ENCODE results near the gene SAMD15. TPM values are rescaled to one million over a fixed set of nuclear protein-coding genes. Genes with fewer than 3 reads are reported as not detected.

Gene SAMD15
- total and polyA plus RNA-seq, 7 donors, result 0.16 to 0.55 (median 0.31) TPM; not detected in 1

GRCh38 chr14:77344377-77344996 is 32.7 kb upstream of the SAMD15 start:
- Histone ChIP-seq H3K36me3 (peaks cover 0 to 48% (median 13%) of the 10 kb centered on the region in 4 donors), H3K27ac (no peak overlapping the region), H3K4me3 (no peak overlapping the region), H3K9me3 (no peaks in the 10 kb centered on the region), H3K4me1 (no peaks in the 10 kb centered on the region), H3K27me3 (no peaks in the 10 kb centered on the region)
- DNase-seq, result no peak
- TF ChIP-seq POLR2AphosphoS5 (IDR thresholded peaks at IDR 0.05), result no peak
- TF ChIP-seq, protein P1, sequence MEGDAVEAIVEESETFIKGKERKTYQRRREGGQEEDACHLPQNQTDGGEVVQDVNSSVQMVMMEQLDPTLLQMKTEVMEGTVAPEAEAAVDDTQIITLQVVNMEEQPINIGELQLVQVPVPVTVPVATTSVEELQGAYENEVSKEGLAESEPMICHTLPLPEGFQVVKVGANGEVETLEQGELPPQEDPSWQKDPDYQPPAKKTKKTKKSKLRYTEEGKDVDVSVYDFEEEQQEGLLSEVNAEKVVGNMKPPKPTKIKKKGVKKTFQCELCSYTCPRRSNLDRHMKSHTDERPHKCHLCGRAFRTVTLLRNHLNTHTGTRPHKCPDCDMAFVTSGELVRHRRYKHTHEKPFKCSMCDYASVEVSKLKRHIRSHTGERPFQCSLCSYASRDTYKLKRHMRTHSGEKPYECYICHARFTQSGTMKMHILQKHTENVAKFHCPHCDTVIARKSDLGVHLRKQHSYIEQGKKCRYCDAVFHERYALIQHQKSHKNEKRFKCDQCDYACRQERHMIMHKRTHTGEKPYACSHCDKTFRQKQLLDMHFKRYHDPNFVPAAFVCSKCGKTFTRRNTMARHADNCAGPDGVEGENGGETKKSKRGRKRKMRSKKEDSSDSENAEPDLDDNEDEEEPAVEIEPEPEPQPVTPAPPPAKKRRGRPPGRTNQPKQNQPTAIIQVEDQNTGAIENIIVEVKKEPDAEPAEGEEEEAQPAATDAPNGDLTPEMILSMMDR (IDR thresholded peaks at IDR 0.05), result no peak
- TF ChIP-seq EP300 (IDR thresholded peaks at IDR 0.05), result no peak
- no peak for TF ChIP-seq POLR2A (IDR thresholded peaks at IDR 0.05)
- intact Hi-C loops (cut with DNase I), result no loop called here
- WGBS, 2 donors, result 90% methylated on average over 3 of the region's 3 CpGs

GRCh38 chr14:77346495-77346894 is 30.7 kb upstream of the SAMD15 start:
- no peak for DNase-seq
- Histone ChIP-seq H3K27ac (no peak overlapping the region), H3K27me3 (no peaks in the 10 kb centered on the region), H3K9me3 (no peaks in the 10 kb centered on the region), H3K4me3 (no peak overlapping the region), H3K36me3 (peaks cover 0 to 40% (median 9%) of the 10 kb centered on the region in 4 donors), H3K4me1 (no peaks in the 10 kb centered on the region)
- no peak for TF ChIP-seq POLR2AphosphoS5 (IDR thresholded peaks at IDR 0.05)
- TF ChIP-seq POLR2A (IDR thresholded peaks at IDR 0.05), result no peak
- no peak for TF ChIP-seq EP300 (IDR thresholded peaks at IDR 0.05)
- TF ChIP-seq, protein P1 (IDR thresholded peaks at IDR 0.05), result no peak
- WGBS, 2 donors, result 91 to 94% methylated on average over 2 of the region's 2 CpGs
- intact Hi-C loops (cut with DNase I), result no loop called here

GRCh38 chr14:77347751-77348150 is 29.4 kb upstream of the SAMD15 start:
- peaks cover 0 to 28% (median 3%) of the 10 kb centered on the region in 4 donors for H3K36me3 ChIP-seq
- DNase-seq, result no peak
- TF ChIP-seq POLR2AphosphoS5 (IDR thresholded peaks at IDR 0.05), result no peak
- no peak for TF ChIP-seq EP300 (IDR thresholded peaks at IDR 0.05)
- TF ChIP-seq, protein P1 (IDR thresholded peaks at IDR 0.05), result no peak
- TF ChIP-seq POLR2A (IDR thresholded peaks at IDR 0.05), result no peak
- no peaks in the 10 kb centered on the region for H3K4me1 ChIP-seq
- 69 to 88% methylated on average over 3 of the region's 3 CpGs for WGBS, 2 donors
- intact Hi-C loops (cut with DNase I), result no loop called here
- H3K9me3 ChIP-seq, result no peaks in the 10 kb centered on the region
- no peak overlapping the region for H3K4me3 ChIP-seq
- no peaks in the 10 kb centered on the region for H3K27me3 ChIP-seq
- H3K27ac ChIP-seq, result no peak overlapping the region

DNA sequence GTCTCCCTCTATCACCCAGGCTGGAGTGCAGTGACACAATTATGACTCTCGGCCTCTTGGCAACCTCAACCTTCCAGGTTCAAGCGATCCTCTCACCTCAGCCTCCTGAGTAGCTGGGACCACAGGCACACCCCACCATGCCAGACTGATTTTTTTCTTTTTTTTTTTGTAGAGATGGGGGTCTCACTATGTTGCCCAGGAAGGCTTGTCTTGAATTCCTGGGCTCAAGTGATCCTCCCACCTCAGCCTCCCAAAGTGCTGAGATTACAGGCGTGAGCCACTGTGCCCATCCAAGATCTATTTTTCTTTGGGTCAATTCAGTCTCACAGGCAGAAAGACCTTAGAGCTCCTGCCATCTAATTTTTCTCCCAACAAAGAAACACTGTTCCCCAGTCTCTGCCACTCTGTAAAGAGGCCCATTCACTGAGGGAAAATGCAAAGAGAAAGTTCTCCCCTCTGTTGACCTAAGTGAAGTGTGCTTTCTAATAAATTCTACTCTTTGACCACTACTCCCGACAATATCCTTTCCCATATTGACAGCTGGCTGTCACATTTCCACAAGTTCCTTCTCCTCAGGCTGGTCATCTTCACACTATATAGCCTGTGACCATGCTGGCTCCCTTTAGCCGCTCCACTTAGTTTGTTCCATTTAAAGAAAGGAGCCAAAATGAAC is 23.6 kb upstream of the SAMD15 start:
- H3K27me3 ChIP-seq, result no peaks in the 10 kb centered on the region
- H3K9me3 ChIP-seq, result no peaks in the 10 kb centered on the region
- TF ChIP-seq, protein P1 (IDR thresholded peaks at IDR 0.05), result no peak
- TF ChIP-seq POLR2A (IDR thresholded peaks at IDR 0.05), result no peak
- TF ChIP-seq POLR2AphosphoS5 (IDR thresholded peaks at IDR 0.05), result no peak
- TF ChIP-seq EP300 (IDR thresholded peaks at IDR 0.05), result no peak
- intact Hi-C loops (cut with DNase I), result no loop called here
- WGBS, 2 donors, result 87 to 91% methylated on average over 5 of the region's 5 CpGs
- DNase-seq, result no peak
- H3K4me3 ChIP-seq, result no peak overlapping the region
- peaks cover 0 to 16% (median 0%) of the 10 kb centered on the region in 4 donors for H3K36me3 ChIP-seq
- no peak overlapping the region for H3K27ac ChIP-seq
- H3K4me1 ChIP-seq, result no peaks in the 10 kb centered on the region

All from sigmoid colon (tissue), 7 donors.